CMK (cell line): Measurements from ENCODE around the gene EIF4G2.

ENCODE experiments used
- DNase-seq: peaks from one replicate; pipeline ENCODE4 v3.0.0-alpha.2; 2010; ENCODE audit warnings: low read depth

EIF4G2 gene

DNA sequence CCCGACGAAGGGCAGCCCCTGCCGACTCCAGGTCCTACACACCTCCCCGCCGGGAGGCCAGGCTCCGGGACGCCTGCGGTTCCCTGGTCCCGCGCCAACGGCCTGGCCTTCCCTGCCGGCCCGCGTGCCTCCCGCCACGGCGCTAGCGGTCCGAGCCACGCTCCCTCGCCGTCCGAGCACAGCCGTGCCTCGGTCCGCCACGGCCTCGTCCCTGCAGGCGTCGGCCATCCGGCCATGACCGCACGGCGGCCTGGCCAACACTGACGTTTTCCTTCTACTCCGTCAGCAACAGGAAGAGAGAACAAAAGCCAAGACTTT, 532 bp downstream of the EIF4G2 start:
- no peak for DNase-seq

DNA sequence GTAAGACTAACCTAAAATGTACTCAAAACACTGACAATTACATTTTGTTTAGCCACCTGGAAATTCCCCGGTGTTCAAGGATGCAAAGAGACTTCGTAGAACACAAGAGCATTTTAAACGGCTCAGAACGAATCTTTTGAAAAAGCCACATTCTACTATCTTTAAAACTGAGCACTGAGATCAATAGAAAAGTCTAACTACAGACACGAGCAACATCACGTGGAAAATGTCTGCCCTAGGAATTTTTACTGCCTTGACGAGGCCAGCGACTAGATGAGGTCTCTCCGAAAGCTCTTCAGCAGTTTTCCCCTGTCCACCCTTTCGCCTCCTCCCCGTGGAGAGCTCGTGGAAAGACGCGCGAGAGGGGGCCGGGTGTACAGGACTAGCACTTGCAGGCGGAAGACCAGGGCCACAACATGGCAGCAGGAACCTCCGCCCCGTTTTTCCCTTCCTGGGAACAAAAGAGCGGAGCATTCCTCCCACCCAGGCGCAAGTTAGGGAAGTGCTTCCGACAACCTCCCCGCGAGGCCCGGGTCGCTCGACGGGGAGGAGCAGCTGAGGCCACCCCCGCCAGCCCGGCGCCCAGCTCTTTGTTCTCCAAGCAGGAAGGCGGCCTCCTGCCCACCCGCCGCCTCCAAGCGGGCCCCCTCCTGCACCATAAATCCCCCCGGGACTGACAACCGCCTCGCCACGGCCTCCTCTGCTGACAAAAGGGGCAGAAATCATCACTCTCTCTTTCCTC, 1.1 kb downstream of the EIF4G2 start:
- DNase-seq = no peak

DNA sequence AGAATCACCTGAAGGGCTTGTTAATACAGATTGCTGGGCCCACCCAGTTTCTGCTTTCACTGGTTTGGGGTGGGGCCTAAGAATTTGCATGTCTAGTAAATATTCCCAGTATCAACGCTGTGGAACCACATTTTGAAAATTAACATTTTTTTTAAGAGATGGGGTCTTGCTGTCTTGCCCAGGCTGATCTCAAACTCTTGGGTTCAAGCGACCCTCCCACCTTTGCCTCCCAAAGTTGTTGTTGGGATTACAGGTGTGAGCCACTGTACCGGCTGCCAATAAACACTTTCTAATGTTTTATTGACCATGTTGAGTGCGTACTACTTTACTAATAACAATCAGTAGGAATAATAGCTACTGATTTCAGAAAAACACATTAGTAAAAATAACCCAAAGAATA, 2.5 kb downstream of the EIF4G2 start:
- no peak for DNase-seq

DNA sequence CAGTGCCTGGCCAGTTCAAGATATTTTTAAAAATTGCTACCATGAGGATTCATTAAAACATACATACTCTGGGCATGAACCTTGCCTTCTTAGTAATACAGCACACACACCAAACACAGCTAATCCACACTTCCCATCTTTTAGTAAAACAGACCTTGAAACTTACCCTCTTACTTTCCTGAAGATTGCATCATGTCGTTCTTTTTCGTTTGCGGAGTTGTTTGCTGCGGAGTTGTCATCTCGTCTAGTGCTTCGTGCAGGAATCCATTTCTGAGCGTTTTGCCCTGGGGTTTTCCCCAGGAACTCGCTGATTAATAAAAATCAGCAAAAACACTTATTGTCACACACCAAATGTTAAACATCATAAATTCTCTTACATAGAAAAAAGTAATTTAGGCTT, 3.0 kb downstream of the EIF4G2 start:
- no peak for DNase-seq

DNA sequence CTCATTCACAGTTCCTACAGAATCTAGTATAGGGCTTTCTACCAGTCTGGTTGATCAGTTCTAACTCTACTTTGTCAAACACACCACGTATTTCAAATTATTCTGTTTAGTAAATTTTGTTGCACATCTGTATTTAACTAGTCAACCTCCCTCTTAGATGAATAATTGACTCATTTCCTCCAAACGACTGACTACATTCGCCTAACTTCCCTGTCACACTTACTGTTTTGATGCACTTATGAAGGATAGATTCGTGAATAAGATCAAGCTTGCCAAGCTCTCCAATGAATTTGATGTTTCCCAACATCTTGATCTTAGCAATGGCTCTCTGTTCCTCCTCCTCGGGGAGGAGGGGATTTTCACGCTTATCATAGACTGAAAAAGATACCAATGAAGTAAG, 5.0 kb downstream of the EIF4G2 start:
- DNase-seq = no peak

DNA sequence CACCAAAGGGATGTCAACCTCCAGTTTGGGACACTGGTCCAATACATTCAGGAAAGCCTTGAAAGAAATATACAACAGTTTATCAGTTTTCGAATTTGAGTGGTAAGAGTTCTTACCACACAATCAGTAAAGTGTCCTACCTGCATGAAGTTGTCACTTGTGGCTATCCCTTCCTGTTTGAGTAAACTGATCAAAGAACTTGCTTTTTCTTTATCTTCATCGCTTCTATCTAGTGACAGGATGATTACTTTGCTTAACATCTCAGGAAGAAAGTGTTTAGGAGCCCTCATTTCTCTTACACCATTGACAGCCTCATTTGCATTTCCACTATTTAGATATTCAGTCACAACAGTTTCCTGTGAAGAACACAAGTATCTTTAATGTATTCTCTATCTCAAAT, 8.4 kb downstream of the EIF4G2 start:
- no peak for DNase-seq

DNA sequence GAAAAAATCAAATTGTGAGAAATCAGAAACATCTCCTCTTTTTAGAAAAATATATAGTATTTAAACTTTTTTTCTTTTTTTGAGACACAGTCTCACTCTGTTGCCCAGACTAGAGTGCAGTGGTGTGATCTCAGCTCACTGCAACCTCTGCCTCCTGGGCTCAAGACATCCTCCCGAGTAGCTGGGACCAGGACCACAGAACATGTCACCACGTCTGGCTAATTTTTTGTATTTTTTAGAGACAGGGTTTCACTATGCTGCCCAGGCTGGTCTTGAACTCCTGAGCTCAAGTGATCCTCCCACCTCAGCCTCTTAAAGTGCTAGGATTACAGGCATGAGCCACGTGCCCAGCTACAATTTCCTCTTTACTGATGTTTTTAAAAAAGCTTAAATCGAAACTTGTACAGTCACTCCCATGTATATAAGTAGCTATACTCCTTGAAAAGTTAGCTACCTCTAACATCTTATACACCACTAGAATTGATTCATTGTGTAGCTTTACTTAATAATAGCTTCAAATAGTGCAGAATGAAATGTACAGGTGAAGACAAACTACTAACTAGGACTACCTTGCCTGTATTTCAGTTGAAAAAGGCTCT, 10.3 kb downstream of the EIF4G2 start:
- DNase-seq = no peak

DNA sequence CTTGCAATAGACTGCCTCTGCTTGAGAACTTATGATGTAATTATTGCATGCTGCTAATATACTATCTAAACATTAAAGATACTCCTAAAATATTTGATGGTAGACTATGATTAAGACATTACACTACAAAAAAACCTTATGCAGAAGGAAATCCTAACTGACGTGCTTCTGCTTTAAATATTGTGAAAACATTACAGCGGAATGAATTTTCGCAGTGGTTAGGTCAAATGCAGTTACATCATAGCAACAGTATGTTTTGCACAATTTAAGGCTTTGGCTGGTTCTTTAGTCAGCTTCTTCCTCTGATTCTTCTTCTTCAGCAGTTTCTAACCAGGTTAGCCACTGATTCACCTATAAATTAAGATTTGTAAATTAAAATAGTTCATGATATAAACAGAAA, 11.2 kb downstream of the EIF4G2 start:
- no peak for DNase-seq

DNA sequence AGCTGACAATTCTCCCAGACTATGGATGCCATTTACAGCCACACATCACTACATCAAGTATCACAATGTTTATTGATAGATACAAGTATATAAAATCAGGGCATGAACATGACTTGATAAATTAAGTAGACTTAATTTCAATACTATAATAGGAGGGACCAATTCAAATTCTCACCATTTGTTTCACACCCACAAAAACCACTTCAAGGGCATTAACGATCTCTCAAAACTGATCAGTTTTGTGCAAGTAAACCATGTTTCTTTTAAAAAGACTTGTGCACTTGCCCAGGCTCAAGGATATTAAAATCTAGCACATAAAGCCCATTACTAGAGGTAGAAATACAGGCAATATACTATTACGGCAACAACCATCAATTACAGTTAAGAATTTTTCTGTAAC, 11.7 kb downstream of the EIF4G2 start:
- no peak for DNase-seq

DNA sequence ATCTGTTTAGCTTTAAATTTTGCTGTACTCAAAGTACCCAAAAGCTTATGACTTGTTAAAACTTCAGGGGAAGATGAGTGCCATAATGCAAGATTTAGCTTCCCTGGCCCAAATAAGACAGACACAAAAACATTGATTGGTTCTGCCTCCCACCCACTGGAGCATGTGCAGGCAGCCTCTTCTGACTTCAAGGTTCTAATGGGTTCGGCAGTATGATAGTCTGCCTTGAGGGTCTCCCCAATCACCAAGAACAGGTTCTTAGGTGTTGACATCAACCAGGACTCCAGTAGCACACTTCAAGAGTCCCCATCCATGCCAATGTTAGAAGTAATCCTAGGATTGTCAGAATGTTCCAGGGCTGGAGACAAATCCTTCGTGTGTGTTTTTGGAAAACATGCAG, 12.5 kb downstream of the EIF4G2 start:
- DNase-seq = no peak

DNA sequence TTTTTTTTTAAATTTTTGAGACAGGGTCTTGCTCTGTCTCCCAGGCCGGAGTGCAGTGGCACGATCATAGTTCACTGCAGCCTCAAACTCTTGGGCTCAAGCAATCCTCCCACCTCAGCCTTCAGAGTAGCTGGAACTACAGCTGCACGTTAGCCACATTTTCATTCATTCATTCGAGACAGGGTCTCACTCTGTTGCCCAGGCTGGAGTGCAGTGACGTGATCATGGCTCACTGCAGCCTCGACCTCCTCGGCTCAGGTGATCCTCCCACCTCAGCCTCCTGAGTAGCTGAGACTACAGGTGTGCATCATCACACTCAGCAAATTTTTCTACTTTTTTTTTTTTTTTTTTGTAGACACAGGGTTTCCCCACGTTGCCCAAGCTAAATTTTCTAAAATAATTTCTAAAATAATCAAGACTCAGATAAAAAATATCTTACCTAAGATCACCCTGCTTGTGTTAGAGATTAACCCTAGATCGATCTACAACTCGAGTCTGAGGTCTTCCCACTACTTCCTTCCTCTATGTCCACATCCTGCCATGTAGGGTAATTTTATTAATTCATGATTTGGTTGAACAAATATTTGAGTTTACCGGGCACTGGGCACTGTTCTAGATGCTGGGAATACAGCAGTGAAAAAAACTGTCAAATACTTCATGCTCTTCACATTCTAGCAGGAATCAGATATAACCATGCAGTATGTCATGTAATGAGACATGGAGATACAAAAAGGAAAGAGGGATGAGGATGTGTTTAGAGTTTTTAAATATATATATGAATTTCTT, 15.1 kb downstream of the EIF4G2 start:
- DNase-seq = no peak

DNA sequence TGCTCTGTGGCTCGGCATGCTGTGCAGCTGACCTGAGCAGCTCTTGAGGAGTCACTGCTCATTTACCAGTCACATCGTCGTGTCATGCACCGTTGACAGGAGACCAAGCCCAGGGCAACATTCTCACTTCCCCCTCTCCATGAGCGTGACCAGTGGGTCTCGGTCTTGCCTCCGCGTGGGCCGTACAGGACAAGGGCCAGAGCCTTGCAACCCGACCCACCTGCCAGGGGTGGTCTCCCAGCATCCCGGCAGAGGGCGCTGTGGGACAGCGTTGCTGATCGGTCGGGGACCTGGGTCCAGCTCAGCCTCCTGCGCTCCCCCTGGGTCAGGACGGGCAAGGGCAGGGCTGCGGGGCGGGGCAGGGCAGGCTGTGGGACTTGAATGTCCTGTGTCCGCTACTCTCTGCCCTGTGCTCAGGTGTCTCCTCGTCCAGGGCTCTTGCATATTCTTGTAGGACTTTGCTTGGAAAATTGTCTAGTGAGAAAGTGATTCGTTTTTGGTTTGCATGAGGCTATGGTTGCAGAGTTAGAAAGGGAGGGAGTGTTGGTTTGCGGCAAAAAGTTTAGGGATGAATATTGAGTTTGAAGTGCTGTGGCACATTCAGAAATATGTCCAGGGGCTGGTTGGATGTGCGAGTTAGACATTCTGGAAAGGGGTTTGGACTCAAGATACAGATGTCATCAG, 16.2 kb downstream of the EIF4G2 start:
- peak; percentile 71 for DNase-seq

DNA sequence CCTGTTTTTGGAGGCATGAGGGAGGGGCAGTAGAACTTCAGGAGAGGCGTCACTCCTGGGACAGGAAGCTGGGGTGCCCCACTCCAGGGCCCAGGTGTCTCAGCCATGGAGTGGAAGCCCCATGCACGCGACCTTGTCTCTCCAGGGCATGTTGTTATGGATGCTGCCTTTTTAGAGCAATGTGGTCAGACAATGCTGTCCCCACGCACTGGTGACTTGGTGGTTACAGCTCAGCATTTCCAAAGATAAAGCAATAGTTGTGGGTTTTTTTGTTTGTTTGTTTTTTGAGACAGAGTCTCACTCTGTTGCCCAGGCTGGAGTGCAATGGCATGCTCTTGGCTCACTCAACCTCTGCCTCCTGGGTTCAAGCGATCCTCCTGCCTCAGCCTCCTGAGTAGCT, 22.3 kb downstream of the EIF4G2 start:
- DNase-seq = no peak

DNA sequence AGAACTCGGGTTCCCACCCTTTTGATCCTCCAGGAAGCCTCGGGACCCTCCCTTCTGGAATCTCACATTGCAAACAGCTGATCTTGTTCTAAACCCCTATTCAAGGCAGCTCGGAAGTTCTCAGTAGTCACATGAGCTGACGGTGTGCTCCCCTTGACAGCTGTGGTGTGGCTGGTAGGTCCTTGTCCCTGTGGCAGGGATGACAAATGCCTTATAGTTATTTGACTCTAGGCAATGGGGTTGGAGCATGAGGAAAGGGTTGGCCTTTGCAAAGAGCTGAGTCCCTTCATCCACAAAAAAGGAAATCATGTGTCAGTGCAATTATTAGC, 23.6 kb downstream of the EIF4G2 start:
- DNase-seq = no peak

DNA sequence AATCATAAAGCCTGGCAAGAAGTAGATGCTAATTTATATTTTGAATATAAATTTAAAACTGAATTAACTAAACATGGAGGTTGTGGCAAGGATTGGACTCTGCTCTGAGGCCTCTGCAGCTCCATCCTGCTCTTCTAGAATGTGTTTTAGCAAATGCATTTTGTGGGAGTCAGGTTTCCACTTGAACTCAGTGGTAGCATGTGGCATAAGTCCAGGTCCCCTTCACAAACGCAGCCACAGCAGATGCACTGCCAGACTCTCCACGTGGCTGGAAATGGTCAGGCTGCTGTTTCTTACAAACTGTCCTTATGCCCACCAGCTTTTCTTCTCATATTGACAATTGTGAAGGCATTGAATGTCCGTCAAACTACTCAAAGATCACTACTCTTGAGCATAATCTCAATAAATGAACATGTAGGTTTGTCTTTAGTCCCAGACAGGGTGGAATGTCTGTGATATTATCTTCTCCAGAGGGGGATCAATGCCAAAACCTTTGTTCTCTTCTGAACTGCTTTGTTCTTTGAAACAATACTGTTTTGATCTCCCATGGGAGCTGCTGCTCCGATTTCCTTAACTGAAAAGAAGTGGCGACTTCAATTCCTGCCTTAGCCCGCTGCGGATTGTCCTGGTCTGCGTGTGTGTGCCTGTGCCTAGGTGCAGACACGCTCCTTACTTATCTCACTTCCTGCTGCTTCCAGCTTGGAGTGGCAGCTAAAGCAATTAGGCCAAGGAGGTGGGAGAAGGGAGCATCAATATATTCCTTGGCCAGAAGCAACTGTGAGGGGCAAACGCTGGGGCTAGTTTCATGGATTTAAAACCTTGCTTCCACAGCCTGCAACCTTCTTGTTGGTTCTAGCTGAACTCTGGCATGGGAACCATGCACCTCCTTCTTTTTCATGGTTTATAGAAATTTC, 24.2 kb downstream of the EIF4G2 start:
- no peak for DNase-seq

DNA sequence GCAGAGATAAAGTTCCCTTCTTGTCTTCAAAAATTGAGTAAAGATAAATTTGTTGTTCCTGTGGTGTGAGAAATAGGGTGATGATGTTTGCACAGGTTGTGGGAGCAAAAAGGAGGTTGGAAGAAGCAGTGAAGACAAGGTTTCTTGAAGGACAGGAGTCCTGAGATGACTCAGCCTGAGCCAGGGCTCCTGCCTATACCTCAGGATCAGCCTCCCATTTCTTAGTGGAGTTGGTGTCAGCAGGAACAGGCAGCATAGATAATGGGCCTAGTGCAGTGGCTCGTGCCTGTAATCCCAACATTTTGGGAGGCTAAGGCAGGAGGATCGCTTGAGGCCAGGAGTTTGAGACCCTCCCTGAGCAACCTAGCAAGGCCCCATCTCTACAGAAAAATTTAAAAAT, 28.7 kb downstream of the EIF4G2 start:
- DNase-seq = no peak

DNA sequence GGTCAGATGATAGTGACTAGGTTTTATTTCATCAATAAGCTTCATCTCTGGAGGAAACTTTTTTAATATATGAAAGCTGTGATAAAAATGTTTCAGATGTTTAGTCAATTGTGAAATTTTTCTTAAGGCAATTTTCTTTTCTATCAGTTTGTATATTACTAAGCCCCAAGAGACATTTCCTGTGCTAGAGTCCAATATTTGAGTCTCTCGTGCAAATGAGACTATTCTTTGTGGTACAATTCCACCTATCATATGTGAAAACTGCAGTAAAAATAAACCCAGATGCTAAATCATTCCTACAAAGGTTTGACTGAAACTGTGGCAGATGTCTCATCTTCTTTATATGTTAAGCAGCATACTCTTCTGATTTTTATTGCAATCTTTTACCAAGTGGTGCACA, 29.6 kb downstream of the EIF4G2 start:
- DNase-seq = no peak

DNA sequence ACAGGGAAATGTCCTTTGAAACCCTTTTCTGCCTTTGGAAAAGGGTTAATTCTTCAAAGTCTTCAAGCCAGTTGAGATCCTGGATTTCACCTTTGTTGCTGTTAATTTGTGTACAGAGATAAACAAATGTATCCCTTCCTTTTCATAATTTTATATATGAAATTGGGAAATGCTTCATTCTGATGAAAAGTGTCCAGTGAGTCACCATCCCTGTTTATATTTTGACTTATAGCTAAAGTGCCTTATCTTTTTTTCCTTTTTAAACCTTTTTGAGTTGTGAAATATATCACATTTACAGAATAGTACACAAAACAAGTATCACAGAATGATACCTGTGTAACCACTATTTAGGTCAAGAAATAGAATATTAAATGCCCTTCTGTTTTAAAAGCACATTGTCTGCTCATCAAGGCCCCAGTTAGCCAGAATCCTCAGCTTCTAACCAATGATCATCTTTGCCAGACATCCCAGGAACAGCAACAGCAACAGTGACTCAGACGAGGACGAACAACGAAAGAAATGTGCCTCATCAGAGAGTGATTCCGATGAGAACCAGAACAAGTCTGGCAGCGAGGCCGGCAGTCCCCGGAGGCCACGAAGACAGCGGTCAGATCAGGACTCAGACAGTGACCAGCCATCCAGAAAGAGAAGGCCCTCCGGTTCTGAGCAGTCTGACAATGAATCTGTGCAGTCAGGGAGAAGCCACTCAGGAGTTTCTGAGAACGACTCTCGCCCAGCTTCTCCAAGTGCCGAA, 30.3 kb downstream of the EIF4G2 start:
- no peak for DNase-seq

DNA sequence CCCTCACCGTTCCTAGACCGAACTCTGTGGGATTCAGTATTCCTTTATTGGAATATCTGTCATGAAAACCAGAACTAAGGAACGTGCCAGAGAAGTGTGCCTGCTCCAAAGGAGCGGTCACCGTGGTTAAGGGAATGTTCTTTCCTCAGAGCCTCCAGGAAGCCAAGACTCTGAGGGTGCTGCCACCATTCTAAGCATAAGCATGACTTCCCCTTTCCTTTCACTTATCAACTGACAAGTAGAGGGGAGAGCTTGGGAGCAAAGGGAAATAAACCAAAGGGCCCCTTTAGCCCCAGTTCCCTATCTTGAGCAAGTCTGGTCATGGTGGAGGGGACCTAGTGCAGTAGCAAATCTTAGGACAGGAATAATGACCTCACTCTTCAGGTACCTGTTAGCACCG, 30.9 kb downstream of the EIF4G2 start:
- no peak for DNase-seq

DNA sequence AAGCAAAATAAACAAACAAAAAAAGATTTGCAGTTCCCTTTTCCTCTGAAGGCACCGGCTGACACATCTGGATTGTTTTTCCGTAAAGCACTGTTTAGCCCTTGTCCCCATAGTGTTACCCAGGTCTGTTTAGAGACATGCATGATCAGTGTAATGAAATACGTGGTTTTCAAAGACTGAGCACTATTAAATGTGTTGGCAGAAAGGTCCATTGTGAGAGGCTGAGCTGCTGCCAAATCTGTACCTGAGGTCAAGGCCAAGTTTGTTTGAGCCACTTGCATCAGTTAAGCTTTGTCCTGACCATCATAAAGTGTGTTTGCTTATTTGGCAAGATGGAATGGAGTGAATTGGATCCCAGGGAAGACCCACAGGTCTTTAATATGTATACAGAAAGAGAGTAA, 31.3 kb downstream of the EIF4G2 start:
- no peak for DNase-seq

DNA sequence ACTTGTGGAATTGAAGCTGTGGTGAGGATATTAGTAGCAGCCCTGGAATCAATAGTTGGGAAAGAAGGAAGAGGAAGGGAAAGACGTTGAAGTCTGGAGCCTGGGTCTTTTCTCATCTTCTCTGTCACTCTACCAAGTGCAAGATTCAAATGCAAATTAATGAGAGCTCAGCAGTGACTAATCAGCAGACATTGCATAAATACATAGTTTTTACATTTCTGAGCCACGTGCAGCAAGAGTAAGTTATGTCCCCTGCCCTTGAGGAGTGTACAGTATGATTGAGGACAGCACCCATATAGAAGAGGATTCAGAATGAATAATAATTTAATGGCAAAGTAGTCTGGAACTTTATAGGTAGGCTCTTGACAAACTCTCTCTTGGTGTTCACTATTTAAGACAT, 33.9 kb downstream of the EIF4G2 start:
- no peak for DNase-seq
